NCI-H1105 treated with DMSO at 0.1 percent for 48 hours (cell line): ENCODE data around the gene TMOD3.

Source experiments
- DNase-seq: peaks from one replicate; lab custom pipeline; 2025; lab: John Stamatoyannopoulos, UW

Gene TMOD3

GRCh38 chr15:51828621-51829375, 655 bp upstream of the TMOD3 start:
- no peak for DNase-seq

DNA sequence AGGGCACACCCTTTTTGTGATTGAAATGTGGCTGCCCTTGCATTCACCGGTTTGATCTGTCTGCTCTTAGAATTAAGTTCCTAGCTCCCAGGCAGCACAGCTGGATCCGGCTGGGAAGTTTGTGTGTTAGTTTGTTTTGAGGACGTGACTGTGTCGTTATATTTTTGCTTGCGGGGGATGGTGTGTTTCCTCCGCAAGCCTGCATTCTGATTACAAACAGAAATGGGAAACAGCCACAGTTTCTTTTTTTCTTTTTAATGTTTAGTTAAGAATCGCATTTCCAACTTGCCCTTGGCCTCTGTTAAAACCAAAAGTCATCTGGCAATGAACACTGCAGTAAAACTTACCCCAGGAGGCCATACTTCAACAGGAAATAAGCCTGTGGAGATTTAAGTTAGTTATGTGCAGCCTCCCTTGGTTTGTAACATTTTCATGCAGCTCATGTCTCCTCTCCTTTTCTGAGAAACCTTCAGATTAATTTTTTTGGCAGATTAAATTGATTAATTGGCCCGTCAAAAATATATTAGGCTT, 888 bp downstream of the TMOD3 start:
- DNase-seq: no peak

- no peak for DNase-seq
Observed at GRCh38 chr15:51833772-51834171, 4.3 kb downstream of the TMOD3 start.

DNA sequence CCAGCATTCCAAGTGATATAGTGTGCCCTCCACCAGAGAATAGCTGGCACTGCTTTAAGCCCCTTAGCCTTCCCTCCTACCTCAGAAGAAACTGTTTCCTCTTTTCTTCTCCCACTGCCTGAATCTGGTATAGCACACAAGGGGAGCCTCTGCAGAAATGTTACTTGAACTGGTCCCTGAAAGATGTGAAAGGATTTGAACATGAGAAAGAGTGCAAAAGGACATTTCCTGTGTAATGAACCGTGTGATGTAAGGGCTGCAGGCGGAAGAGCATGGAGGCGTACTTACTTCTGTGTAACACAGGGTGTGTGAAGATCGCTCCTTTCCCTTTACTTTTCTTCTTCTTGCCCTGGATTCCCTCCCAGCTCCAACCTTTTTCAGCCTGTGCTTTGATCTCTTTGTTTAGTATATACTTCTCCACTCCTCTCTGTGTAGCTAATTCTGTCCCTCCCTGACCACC, 8.4 kb downstream of the TMOD3 start:
- DNase-seq: no peak

GRCh38 chr15:51838270-51838669, 8.8 kb downstream of the TMOD3 start:
- DNase-seq: no peak

DNA sequence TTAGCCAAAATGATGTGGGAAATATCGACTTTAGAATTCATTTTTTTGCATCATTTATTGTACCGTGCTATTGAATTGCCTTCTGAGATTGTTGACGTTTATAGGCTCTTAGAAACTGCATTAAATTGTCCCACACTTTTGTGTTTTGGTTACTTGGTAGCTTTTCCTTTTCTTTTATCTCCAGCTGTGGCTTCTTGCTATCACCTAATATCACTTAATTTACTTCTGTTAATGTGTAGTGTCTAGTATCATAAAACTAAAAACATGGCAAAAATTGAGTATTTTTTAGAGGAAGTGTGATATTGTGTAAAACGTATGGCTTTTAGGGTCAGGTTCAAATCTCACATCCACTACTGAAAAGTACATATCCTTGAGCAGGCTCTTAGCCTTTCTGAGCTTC, 11.2 kb downstream of the TMOD3 start:
- DNase-seq: no peak

DNA sequence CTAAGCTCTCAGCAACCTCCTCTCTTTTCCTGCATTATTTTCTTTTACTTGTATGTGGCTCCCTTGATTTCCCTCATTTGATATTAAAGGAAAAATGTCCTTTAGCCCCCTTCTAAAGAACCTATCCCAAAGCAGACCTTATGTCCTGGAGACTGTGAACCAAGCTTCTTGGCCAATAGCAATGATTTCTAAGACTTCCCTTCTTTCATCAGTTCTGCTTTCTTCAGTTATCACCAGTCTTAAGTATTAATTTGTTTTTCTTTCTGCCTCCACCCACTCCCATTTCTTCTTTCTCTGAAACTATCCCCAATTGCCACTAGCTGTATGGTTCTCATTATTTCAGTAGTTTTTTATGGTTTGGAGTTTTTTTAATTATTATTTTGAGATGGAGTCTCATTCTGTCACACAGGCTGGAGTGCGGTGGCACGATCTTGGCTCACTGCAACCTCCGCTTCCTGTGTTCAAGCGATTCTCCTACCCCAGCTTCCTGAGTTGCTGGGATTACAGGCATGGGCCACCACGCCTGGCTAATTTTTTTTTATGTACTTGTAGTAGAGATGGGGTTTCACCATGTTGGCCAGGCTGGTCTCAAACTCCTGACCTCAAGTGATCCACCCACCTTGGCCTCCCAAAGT, 12.1 kb downstream of the TMOD3 start:
- DNase-seq: no peak

DNA sequence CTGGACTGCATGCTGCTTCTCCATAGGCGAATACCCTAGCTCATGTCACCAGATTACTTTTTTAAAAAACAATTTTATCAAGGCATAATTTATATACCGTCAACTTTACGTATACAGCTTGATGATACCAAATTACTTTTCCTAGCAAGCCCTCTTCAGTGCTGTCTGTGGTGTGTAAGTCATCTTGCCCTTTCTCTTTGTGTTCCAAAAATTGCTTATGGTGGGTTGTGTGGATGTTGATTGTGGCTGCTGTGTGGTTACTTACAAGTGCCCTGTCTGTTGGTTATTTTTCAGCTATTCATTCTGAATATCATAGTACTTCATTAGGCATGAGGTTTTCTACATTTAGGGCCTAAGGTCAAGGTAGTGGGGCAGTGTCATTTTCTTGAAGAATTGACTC, 12.8 kb downstream of the TMOD3 start:
- no peak for DNase-seq

DNA sequence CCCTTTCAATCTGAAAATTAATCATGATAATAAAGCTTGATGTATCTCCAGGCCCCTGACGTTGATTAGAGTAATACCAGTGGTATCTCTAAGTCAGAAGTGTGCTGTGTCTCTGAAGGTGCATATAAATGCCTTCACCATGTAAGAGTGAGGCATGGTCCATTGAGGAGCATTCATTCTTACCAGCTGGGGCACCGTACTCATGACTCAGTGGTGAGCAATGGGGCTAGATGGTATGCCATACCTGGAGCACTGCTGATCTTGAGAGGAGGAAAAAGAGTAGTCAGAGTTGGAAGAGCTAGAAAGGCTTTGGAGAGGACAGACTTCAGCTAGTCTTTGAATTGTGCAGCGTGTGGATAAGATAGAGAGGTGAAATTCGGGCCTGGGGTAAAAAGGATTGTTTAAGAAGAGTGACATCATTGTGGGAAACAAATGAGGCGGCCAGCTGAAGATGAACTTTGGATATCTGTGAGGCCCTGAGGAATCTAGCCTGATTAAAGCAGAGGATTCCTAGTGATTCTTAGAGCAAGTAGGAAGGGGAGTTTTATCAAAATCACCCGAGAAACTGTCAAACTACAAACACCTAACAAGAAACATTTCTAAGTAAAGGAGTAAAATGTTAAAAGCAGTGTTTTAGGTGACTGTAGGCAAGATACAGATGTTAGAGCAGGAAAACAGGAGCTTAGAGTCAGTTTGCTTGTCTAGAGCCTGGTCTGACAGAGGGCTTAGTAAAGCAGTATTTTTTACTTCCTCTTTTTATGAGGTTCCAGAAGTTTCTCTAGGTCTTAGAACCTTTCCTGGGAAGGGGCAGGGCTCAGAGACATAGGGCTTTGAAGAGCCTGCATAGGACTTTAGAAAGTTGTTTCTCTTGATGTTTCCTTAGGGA, 13.6 kb downstream of the TMOD3 start:
- no peak for DNase-seq

DNA sequence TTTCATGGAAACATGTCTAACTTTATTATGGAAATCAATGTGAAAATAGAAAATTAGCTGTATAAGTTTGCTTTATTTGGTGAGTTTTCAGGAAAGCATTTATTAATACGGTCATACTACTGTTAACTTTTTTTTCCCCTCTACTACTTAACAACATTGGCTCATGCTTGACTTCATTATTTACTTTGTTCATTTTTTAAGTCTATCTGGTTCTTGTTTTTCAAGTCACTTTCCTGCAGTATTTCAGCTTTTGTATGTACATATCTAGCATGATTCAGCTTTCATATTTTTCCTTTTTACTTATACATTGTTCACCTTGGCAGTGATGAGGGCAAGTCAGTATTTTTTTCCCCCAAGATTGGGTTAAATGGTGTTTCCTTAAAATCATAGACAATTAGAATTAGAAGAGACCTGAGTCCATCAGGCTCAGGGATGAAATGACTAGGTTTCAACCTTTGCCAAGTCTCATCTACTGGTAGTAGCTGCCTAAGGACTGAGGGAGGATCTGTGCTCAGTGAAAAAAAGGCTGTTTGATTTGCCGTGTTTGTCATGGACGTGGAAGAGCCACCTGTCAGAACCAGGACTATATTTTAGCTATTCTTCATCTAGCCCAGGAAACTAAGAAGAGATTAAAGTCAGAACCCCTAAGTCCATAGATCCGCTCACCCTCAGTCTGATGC, 15.4 kb downstream of the TMOD3 start:
- DNase-seq: no peak

DNA sequence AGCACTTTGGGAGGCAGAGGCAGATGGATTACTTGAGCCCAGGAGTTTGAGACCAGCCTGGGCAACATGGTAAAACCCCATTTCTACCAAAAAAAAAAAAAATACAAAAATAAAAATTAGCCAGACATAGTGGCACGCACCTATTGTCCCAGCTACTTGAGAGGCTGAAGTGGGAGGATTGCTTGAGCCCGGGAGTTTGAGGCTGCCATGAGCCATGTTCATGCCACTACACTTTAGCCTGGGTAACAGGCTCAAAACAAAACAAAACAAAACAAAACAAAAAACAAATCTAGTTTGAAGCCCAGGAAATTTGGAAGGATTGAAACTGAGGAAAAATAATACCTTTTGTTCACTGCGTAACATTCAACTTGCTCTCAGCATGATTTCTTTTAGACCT, 16.6 kb downstream of the TMOD3 start:
- no peak for DNase-seq

- no peak for DNase-seq
Observed at GRCh38 chr15:51846463-51847230, 17.2 kb downstream of the TMOD3 start.

DNA sequence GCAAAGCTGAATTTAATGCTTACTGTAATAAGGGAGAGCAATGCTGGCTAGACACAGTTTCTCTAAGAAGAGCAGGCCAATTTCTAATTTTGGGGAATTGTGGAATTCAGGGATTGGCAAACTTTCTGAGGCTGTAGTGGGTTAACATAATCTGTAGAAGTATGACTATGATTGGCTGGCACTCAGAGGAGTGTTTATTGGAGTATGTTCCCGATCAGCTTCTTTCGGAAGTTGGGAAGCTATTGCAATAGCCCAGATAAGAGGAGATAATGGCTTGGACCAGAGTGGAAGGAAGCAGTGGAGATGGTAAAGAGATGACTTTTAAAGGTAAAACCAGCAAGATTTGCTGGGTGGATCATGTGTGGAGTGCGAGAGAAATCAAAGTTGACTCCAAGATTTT, 19.4 kb downstream of the TMOD3 start:
- DNase-seq: no peak

GRCh38 chr15:51849860-51850259, 20.4 kb downstream of the TMOD3 start:
- no peak for DNase-seq

DNA sequence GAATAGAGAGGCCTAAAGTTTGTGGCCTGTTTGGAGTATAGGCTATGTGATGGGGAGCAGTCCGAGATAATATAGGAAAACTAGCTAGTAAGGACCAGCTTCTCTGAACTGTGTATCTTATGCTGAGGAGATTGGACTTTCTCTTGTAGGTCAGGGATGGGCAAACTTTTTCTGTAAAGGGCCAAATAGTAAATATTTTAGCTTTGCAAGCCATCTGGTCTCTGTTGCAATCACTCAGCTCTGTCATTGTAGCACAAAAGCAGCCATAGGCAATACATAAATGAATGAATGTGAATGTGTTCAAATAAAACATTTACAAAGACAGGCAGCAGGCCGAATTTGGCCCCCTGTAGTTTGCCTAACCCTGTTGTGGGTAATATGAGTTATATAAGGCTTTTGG, 24.5 kb downstream of the TMOD3 start:
- DNase-seq: no peak

- DNase-seq: no peak
Observed at GRCh38 chr15:51855612-51856011, 26.2 kb downstream of the TMOD3 start.

DNA sequence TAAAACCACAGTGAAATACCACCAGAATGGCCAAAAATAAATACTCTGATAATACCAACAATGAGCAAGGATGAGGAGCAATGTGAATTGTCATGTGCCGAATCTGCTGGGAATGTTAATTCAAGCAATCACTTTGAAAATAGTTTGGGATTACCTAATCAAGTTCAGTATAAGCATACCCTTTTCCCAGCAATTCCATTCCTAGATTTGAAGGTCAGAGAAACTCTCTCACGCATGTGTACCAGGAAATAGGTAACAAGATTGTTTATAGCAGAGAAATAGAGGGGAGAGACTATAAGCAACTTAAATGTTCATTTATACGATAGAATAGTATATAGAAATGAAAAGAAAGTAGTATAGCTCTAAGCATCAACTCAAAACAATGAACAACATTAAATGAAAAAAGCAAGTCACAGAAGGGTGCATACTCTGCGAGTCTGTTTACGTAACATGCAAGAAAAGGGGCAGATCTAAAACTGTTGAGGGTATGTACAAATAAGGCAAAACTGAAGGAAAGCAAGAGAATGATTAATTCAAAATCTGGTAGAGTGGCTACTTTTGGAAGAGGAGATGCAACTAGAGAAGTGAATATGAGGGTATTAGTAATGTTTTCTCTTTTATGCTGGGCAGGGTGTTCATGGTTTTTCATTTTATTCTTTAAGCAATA, 27.4 kb downstream of the TMOD3 start:
- no peak for DNase-seq

- DNase-seq: no peak
Observed at GRCh38 chr15:51861557-51862359, 32.3 kb downstream of the TMOD3 start.

GRCh38 chr15:51863131-51863530, 33.7 kb downstream of the TMOD3 start:
- DNase-seq: no peak
